Measurements from ENCODE around the gene LMF1.

Gene LMF1

DNA sequence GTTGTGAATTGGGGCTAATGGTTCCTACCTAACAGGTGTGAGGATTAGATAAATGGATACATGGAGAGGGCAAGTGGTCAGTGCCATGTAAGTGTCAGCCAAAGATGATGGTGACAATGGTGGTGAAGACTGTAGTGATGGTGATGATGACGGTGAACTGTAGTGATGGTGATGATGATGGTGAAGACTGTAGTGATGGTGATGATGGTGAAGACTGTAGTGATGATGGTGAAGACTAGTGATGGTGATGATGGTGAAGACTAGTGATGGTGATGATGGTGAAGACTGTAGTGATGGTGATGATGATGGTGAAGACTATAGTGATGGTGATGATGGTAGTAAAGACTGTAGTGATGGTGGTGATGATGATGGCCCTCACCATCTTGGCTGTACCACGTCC, 152.2 kb downstream of the LMF1 start:
- H3K4me3 ChIP-seq (ENCODE audit: low read depth, low read length) = no peak overlapping the region
- TF ChIP-seq, protein P1, sequence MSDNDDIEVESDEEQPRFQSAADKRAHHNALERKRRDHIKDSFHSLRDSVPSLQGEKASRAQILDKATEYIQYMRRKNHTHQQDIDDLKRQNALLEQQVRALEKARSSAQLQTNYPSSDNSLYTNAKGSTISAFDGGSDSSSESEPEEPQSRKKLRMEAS (IDR thresholded peaks at IDR 0.05; ENCODE audit: low read depth, low read length) = no peak
- TF ChIP-seq MYC (IDR thresholded peaks at IDR 0.05; ENCODE audit: low read depth, low read length) (no peak), POLR2A (IDR thresholded peaks at IDR 0.05; ENCODE audit: extremely low read depth, insufficient read length) (no peak)
- TF ChIP-seq, protein P2, sequence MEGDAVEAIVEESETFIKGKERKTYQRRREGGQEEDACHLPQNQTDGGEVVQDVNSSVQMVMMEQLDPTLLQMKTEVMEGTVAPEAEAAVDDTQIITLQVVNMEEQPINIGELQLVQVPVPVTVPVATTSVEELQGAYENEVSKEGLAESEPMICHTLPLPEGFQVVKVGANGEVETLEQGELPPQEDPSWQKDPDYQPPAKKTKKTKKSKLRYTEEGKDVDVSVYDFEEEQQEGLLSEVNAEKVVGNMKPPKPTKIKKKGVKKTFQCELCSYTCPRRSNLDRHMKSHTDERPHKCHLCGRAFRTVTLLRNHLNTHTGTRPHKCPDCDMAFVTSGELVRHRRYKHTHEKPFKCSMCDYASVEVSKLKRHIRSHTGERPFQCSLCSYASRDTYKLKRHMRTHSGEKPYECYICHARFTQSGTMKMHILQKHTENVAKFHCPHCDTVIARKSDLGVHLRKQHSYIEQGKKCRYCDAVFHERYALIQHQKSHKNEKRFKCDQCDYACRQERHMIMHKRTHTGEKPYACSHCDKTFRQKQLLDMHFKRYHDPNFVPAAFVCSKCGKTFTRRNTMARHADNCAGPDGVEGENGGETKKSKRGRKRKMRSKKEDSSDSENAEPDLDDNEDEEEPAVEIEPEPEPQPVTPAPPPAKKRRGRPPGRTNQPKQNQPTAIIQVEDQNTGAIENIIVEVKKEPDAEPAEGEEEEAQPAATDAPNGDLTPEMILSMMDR (IDR thresholded peaks at IDR 0.05; ENCODE audit: low read depth, low read length) = no peak
- no peak for DNase-seq (ENCODE audit: low read depth)

DNA sequence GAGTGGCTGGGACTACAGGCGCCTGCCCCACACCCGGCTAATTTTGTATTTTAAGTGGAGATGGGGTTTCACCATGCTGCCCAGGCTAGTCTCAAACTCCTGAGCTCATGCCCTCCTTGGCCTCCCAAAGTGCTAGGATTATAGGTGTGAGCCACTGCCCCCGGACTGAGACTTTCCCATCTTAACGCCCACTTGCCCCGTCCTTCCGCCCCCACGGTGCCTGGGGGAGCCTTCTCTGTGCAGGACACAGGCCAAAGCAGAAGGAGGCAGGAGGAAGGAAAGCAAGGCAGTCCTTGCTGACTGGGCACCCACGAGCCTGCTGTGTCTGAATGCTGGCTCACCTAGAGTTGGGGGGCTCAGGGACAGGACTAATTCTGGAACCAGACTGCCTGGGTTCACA, 152.7 kb downstream of the LMF1 start:
- no peak overlapping the region for H3K4me3 ChIP-seq (ENCODE audit: low read depth, low read length)

DNA sequence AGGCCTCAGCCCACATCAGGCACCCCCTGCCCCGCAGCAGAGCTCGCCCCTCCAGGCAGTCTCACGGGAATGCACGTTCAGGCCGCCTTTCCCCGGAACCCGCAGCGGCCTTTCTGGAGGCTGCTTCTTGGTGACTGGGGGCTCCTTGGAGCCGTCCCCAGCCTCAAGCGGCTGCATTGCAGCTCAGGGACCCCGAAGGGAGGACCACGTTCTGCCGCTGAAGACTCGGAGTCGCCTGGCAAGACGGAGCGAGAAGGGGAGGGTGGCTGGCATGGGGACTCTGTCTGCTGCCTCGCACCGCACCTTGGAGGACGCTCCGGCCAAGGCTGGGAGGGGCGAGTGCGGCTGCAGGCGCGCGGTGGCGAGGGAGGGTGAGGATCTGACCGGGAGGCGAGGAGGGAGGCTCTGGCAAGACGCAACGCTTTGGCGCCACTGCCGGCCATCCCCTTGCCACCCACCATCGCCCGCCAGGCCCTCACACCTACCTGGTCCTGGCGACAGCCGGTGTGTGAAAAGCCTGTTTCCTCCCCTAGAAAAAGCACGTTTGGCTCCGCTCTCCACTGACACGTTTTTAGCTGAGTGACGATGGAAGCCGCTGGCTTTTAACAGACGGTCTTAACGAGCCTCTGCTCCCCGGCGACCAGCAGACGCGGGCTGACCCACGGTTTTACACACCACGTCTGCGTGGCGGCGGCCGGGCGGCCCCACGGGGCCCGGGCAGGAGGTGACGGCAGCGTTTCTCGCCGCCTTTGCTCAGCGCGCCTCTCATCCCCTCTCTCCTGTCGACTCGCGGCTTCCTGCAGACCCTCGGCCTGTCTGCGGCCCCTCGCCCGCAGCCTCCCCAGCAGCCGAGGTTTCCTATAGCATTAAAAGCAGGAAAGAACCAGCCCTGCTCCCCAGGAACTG, 153.5 kb downstream of the LMF1 start:
- TF ChIP-seq, protein P2 (IDR thresholded peaks at IDR 0.05; ENCODE audit: low read depth, low read length) = no peak
- TF ChIP-seq, protein P1 (IDR thresholded peaks at IDR 0.05; ENCODE audit: low read depth, low read length) = no peak
- no peak for TF ChIP-seq MYC (IDR thresholded peaks at IDR 0.05; ENCODE audit: low read depth, low read length)
- TF ChIP-seq POLR2A (IDR thresholded peaks at IDR 0.05; ENCODE audit: extremely low read depth, insufficient read length) = no peak
- DNase-seq (ENCODE audit: low read depth) = no peak
- no peak overlapping the region for H3K4me3 ChIP-seq (ENCODE audit: low read depth, low read length)

More for the DNA sequence above, 152.7 kb downstream of the LMF1 start:
- DNase-seq (ENCODE audit: low read depth) = no peak
- TF ChIP-seq, protein P2 (IDR thresholded peaks at IDR 0.05; ENCODE audit: low read depth, low read length) = no peak
- TF ChIP-seq POLR2A (IDR thresholded peaks at IDR 0.05; ENCODE audit: extremely low read depth, insufficient read length) (no peak), MYC (IDR thresholded peaks at IDR 0.05; ENCODE audit: low read depth, low read length) (no peak)
- TF ChIP-seq, protein P1 (IDR thresholded peaks at IDR 0.05; ENCODE audit: low read depth, low read length) = no peak

DNA sequence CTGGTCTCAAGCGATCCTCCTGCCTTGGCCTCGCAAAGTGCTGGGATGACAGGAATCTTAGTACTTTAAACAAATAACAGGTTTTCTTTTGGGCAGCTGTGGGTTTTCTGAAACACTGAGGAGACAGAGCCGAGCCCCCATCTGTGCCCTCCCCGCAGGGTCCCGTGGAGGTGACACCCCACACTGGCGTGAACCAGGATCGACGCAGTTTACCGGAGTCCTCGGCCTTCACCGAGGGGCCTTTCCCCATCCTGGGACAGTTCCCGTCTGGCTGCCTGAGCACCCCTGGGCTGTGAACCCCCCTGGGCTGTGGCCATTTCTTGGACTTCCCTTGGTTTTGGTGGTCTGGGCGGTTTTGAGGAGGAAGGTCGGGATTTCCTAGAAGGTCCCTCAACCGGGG, 154.9 kb downstream of the LMF1 start:
- no peak for TF ChIP-seq POLR2A (IDR thresholded peaks at IDR 0.05; ENCODE audit: extremely low read depth, insufficient read length)
- TF ChIP-seq MYC (IDR thresholded peaks at IDR 0.05; ENCODE audit: low read depth, low read length) = no peak
- TF ChIP-seq, protein P2 (IDR thresholded peaks at IDR 0.05; ENCODE audit: low read depth, low read length) = no peak
- TF ChIP-seq, protein P1 (IDR thresholded peaks at IDR 0.05; ENCODE audit: low read depth, low read length) = no peak
- H3K4me3 ChIP-seq (ENCODE audit: low read depth, low read length) = no peak overlapping the region
- DNase-seq (ENCODE audit: low read depth) = no peak

DNA sequence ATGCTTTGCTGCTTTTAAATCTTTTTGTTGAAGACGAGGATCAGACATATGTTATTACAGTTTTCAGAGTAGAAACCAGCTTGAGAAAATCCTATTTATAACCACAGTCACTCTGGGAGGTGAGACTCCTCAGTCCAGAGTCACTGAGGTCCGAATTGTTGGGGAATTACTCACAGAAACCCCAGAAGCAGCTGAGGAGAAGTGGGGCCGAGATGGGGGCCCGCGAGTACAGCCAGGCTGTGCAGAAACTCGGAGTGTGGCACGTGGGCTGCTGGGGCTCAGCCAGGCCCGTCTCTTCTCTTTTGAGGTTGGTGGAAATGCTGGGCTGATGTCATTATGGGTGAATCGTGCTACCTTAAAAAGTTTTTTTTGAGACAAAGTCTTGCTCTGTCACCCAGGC, 155.8 kb downstream of the LMF1 start:
- DNase-seq (ENCODE audit: low read depth) = no peak
- TF ChIP-seq MYC (IDR thresholded peaks at IDR 0.05; ENCODE audit: low read depth, low read length) (no peak), POLR2A (IDR thresholded peaks at IDR 0.05; ENCODE audit: extremely low read depth, insufficient read length) (no peak)
- TF ChIP-seq, protein P2 (IDR thresholded peaks at IDR 0.05; ENCODE audit: low read depth, low read length) = no peak
- TF ChIP-seq, protein P1 (IDR thresholded peaks at IDR 0.05; ENCODE audit: low read depth, low read length) = no peak
- H3K4me3 ChIP-seq (ENCODE audit: low read depth, low read length) = no peak overlapping the region
